Caco-2 (cell line): ENCODE results near the gene UBA6. TPM values are rescaled to one million over a fixed set of nuclear protein-coding genes. Genes with fewer than 3 reads are reported as not detected.

Source experiments
- BruUV-seq: library from RNA; stranded (reverse); fragments of 400-500 nt; replicated peaks from 2 replicates; lab custom pipeline; 2021; lab: Mats Ljungman, UMichigan
- CTCF ChIA-PET: fragments of 300-600 bp; sonication (Branson Sonifier 250); formaldehyde crosslinking; loops from one replicate; lab custom pipeline; 2022; ENCODE audit warnings: antibody characterized with exemption; lab: Charles Lee
- POLR2A ChIA-PET: fragments of 300-600 bp; sonication (Branson Sonifier 250); formaldehyde crosslinking; loops from one replicate; lab custom pipeline; 2022; ENCODE audit warnings: antibody characterized with exemption; lab: Charles Lee
- DNase-seq, 2 experiments: peaks; one replicate each; pipeline versions ENCODE4 v3.0.0 to v3.0.0-alpha.2; 2020 to 2022
- H3K27me3 ChIP-seq: replicated peaks from 2 replicates; pipeline ENCODE4 v1.6.0; 2011; ENCODE audit warnings: low read length; ENCODE audit not compliant: control insufficient read depth, insufficient read depth
- H3K36me3 ChIP-seq: 2 replicates; pipeline ENCODE4 v1.5.1; 2011; ENCODE audit warnings: low read length; ENCODE audit not compliant: control insufficient read depth, insufficient read depth
- H3K4me1 ChIP-seq: fragments of 250-450 bp; sonication (Bioruptor Pico); 2 replicates; pipeline ENCODE4 v1.5.1; 2020; ENCODE audit warnings: mild to moderate bottlenecking
- H3K4me3 ChIP-seq: 2 replicates; pipeline ENCODE4 v1.5.1; 2011; ENCODE audit warnings: low read depth, mild to moderate bottlenecking, control low read depth, low read length
- H3K9me3 ChIP-seq: fragments of 250-450 bp; sonication (Bioruptor Pico); 2 replicates; pipeline ENCODE4 v1.5.1; 2020; ENCODE audit warnings: mild to moderate bottlenecking, moderate library complexity
- H3K27ac Mint-ChIP-seq: one replicate; pipeline ENCODE4 v1.8.0; 2022; ENCODE audit warnings: mixed read lengths; ENCODE audit not compliant: unreplicated experiment
- H3K27me3 Mint-ChIP-seq: one replicate; pipeline ENCODE4 v1.8.0; 2022; ENCODE audit warnings: mixed read lengths; ENCODE audit not compliant: insufficient read depth, unreplicated experiment
- H3K36me3 Mint-ChIP-seq: one replicate; pipeline ENCODE4 v1.8.0; 2022; ENCODE audit warnings: mild to moderate bottlenecking, mixed read lengths; ENCODE audit not compliant: insufficient read depth, unreplicated experiment
- H3K4me1 Mint-ChIP-seq: one replicate; pipeline ENCODE4 v1.8.0; 2022; ENCODE audit warnings: low read depth, mixed read lengths; ENCODE audit not compliant: unreplicated experiment
- H3K4me3 Mint-ChIP-seq: one replicate; pipeline ENCODE4 v1.8.0; 2022; ENCODE audit warnings: mild to moderate bottlenecking, moderate library complexity, mixed read lengths; ENCODE audit not compliant: unreplicated experiment
- H3K9me3 Mint-ChIP-seq: one replicate; pipeline ENCODE4 v1.8.0; 2022; ENCODE audit warnings: mixed read lengths; ENCODE audit not compliant: unreplicated experiment
- CTCF ChIP-seq, 2 experiments: fragments of 200-600 bp in 1 of 2; IDR thresholded peaks; 1 replicate in 1 of 2; 2 replicates in 1 of 2; pipeline versions ENCODE4 v1.5.1 to v1.8.0; 2011 to 2022; ENCODE audit warnings: antibody characterized with exemption in 1 of 2, control low read depth in 1 of 2, inconsistent platforms in 1 of 2, low read depth in 1 of 2, low read length in 1 of 2, mild to moderate bottlenecking in 1 of 2, moderate library complexity in 1 of 2; ENCODE audit not compliant: insufficient read depth in 1 of 2, severe bottlenecking in 1 of 2, unreplicated experiment in 1 of 2
- intact Hi-C: fragments of 100-400 bp; cut with micrococcal nuclease; formaldehyde crosslinking; loops from one replicate; pipeline ENCODE4 v1.10.0; 2022; ENCODE audit not compliant: unreplicated experiment
- total RNA-seq: library from RNA; stranded (reverse); gene quantifications from 2 replicates; pipeline ENCODE4 v1.2.3, GENCODE V29; 2022

Gene UBA6
- total RNA-seq, 1 experiment from 2014 or later = 74.6 TPM

- Mint-ChIP-seq H3K4me1 (no peaks in the 10 kb centered on the region), H3K27me3 (no peaks in the 10 kb centered on the region), H3K27ac (no peak overlapping the region), H3K36me3 (no peaks in the 10 kb centered on the region), H3K4me3 (no peak overlapping the region), H3K9me3 (no peaks in the 10 kb centered on the region)
- H3K4me1 ChIP-seq = no peaks in the 10 kb centered on the region
- H3K4me3 ChIP-seq = no peak overlapping the region
- intact Hi-C loops = no loop called here
- no peaks in the 10 kb centered on the region for H3K9me3 ChIP-seq
- TF ChIP-seq CTCF (IDR thresholded peaks at IDR 0.05; ENCODE audit: insufficient read depth in 1 of 2, low read depth in 1 of 2, low read length in 1 of 2, severe bottlenecking in 1 of 2, unreplicated experiment in 1 of 2) = no peak
- H3K36me3 ChIP-seq = no peaks in the 10 kb centered on the region
- POLR2A ChIA-PET = no interaction called here
- H3K27me3 ChIP-seq = no peaks in the 10 kb centered on the region
- no peak for DNase-seq
- BruUV-seq = no TSS peak
- CTCF ChIA-PET = no interaction called here
These were observed 119.6 kb downstream of the UBA6 start for GRCh38 chr4:67581208-67581857.

GRCh38 chr4:67580577-67580976 lies 120.4 kb downstream of the UBA6 start:
- Mint-ChIP-seq H3K27ac (no peak overlapping the region), H3K36me3 (no peaks in the 10 kb centered on the region), H3K4me1 (no peaks in the 10 kb centered on the region), H3K27me3 (no peaks in the 10 kb centered on the region), H3K9me3 (no peaks in the 10 kb centered on the region), H3K4me3 (no peak overlapping the region)
- BruUV-seq = no TSS peak
- DNase-seq = no peak
- no peaks in the 10 kb centered on the region for H3K36me3 ChIP-seq
- H3K4me3 ChIP-seq = no peak overlapping the region
- POLR2A ChIA-PET = no interaction called here
- H3K9me3 ChIP-seq = no peaks in the 10 kb centered on the region
- CTCF ChIA-PET = no interaction called here
- no peaks in the 10 kb centered on the region for H3K27me3 ChIP-seq
- no peaks in the 10 kb centered on the region for H3K4me1 ChIP-seq
- TF ChIP-seq CTCF (IDR thresholded peaks at IDR 0.05; ENCODE audit: insufficient read depth in 1 of 2, low read depth in 1 of 2, low read length in 1 of 2, severe bottlenecking in 1 of 2, unreplicated experiment in 1 of 2) = no peak
- intact Hi-C loops = no loop called here

- Histone ChIP-seq H3K27me3 (no peaks in the 10 kb centered on the region), H3K4me1 (no peaks in the 10 kb centered on the region), H3K4me3 (no peak overlapping the region), H3K36me3 (no peaks in the 10 kb centered on the region), H3K9me3 (no peaks in the 10 kb centered on the region)
- Mint-ChIP-seq H3K9me3 (no peaks in the 10 kb centered on the region), H3K4me3 (no peak overlapping the region), H3K36me3 (no peaks in the 10 kb centered on the region), H3K27ac (no peak overlapping the region), H3K27me3 (no peaks in the 10 kb centered on the region), H3K4me1 (no peaks in the 10 kb centered on the region)
- ChIA-PET CTCF (no interaction called here), POLR2A (no interaction called here)
- no peak for DNase-seq
- BruUV-seq = no TSS peak
- intact Hi-C loops = no loop called here
- no peak for TF ChIP-seq CTCF (IDR thresholded peaks at IDR 0.05; ENCODE audit: insufficient read depth in 1 of 2, low read depth in 1 of 2, low read length in 1 of 2, severe bottlenecking in 1 of 2, unreplicated experiment in 1 of 2)
These were observed 124.4 kb downstream of the UBA6 start for GRCh38 chr4:67576538-67576937.
